ENCODE measurements around the gene CDH23. TPM values are rescaled to one million over a fixed set of nuclear protein-coding genes. Genes with fewer than 3 reads are reported as not detected.
A peak's percentile ranks its signal among the peaks of the same experiment; 100 is the strongest.

Gene CDH23
- total RNA-seq, 2 donors from 2014 or later: 28.5 to 58.7 TPM

DNA sequence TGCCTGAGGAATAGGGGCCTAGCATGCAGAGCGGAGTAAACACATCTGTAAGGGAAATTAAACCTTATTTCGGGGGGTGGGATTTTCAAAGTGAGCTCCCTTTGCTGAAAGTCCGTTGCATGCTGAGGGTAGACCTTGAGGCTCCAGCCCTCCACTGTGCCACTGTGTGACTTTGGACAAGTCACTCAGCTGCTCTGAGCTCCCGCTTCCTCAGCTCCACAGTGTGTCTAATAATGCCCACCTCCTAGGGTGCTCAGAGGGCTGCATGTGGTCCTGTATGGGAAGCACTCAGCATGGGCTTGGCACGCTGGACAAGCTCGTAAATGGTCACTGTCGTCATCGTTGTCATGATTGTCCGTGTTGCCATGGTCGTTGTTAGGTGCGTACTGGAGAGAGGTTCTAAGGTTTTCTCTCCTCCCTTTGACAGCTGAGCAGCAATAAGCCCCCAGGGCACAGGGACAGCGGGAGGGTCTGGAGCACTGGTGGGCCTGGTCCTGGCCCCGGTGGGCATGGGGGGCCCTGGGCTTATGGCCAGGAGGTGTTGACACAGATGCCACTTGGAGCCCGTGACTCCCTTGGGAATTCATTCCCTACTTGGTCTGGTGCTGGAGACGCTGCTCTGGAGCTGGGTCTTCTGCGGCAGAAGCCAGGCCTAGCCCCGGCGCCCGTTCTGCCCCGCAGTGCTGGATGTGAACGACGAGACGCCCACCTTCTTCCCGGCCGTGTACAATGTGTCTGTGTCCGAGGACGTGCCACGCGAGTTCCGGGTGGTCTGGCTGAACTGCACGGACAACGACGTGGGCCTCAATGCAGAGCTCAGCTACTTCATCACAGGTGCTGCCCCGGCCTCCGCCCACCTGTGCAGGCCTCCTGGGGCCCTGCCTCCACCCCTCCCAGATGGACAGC lies 309.7 kb downstream of the CDH23 start:
- no peak for DNase-seq
- Histone ChIP-seq H3K27me3 (no peaks in the 10 kb centered on the region), H3K27ac (no peak overlapping the region), H3K9me3 (no peaks in the 10 kb centered on the region), H3K4me3 (no peak overlapping the region), H3K4me1 (no peaks in the 10 kb centered on the region), H3K36me3 (replicated peaks in 1 of 2; ENCODE audit: insufficient read depth in 1 of 2, low read depth in 2 of 2) (no peaks in the 10 kb centered on the region)
- no peak for ATAC-seq
- intact Hi-C loops (cut with DNase I): no loop called here
- WGBS, 2 donors: 73 to 76% methylated on average over 28 to 35 of the region's 35 CpGs
- no peak for TF ChIP-seq POLR2A (IDR thresholded peaks at IDR 0.05)
- TF ChIP-seq, protein P1, sequence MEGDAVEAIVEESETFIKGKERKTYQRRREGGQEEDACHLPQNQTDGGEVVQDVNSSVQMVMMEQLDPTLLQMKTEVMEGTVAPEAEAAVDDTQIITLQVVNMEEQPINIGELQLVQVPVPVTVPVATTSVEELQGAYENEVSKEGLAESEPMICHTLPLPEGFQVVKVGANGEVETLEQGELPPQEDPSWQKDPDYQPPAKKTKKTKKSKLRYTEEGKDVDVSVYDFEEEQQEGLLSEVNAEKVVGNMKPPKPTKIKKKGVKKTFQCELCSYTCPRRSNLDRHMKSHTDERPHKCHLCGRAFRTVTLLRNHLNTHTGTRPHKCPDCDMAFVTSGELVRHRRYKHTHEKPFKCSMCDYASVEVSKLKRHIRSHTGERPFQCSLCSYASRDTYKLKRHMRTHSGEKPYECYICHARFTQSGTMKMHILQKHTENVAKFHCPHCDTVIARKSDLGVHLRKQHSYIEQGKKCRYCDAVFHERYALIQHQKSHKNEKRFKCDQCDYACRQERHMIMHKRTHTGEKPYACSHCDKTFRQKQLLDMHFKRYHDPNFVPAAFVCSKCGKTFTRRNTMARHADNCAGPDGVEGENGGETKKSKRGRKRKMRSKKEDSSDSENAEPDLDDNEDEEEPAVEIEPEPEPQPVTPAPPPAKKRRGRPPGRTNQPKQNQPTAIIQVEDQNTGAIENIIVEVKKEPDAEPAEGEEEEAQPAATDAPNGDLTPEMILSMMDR (IDR thresholded peaks at IDR 0.05): no peak

DNA sequence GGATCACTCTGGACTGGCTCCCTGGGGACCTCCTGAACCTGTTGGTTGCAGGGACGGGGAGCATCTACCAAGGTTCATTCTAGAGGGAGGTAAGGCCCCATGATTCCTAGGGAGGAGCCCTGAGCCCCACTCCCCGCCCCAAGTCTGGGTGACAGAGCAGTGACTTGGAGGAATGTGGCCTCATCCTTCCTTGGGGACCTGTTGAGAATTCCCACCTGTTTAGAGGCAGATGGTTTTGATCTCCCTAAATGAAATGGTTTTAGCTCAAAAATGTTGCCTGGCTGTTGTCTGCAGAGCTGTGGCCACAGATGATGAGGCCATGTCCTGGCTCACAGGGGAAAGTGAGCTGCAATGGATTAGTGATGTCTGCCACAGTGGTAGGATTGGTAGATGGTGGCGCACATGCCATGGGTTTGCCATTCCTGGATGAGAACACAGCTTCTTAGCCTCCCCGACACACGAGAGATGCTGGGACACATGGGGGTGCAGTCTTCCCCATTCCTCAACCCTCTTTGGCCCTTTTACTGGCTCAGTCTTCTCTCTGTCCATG lies 310.6 kb downstream of the CDH23 start:
- TF ChIP-seq, protein P1 (IDR thresholded peaks at IDR 0.05): no peak
- no peak for TF ChIP-seq POLR2A (IDR thresholded peaks at IDR 0.05)
- Histone ChIP-seq H3K9me3 (no peaks in the 10 kb centered on the region), H3K27me3 (no peaks in the 10 kb centered on the region), H3K36me3 (replicated peaks in 1 of 2; ENCODE audit: insufficient read depth in 1 of 2, low read depth in 2 of 2) (no peaks in the 10 kb centered on the region), H3K4me3 (no peak overlapping the region), H3K27ac (no peak overlapping the region), H3K4me1 (no peaks in the 10 kb centered on the region)
- intact Hi-C loops (cut with DNase I): no loop called here
- ATAC-seq: no peak
- no peak for DNase-seq
- WGBS, 2 donors: 59 to 87% methylated on average over 3 to 5 of the region's 5 CpGs

DNA sequence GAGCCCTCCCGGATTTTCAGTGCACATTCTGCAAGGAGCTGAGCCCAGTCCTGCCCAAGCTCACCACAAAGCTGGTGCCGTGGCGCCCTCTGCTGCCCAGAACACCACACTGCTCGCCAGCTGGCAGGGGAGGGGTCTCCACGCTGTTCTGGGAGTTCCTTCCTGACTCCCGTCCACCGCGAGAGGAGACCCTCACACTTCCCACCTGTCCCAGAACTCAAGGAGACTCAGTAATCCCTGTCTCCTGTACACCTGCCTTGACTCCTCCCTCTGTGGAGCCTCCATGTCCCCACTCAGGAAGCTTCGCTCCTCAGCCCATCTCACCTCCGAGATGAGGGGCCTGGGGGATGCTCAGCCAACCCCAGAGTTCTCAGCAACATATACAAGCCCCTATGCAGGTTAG lies 311.6 kb downstream of the CDH23 start:
- TF ChIP-seq POLR2A (IDR thresholded peaks at IDR 0.05): no peak
- TF ChIP-seq, protein P1 (IDR thresholded peaks at IDR 0.05): peak; percentile 11 to 67 (median 49)
- no peaks in the 10 kb centered on the region for H3K36me3 ChIP-seq (replicated peaks in 1 of 2; ENCODE audit: insufficient read depth in 1 of 2, low read depth in 2 of 2)
- ATAC-seq: no peak

DNA sequence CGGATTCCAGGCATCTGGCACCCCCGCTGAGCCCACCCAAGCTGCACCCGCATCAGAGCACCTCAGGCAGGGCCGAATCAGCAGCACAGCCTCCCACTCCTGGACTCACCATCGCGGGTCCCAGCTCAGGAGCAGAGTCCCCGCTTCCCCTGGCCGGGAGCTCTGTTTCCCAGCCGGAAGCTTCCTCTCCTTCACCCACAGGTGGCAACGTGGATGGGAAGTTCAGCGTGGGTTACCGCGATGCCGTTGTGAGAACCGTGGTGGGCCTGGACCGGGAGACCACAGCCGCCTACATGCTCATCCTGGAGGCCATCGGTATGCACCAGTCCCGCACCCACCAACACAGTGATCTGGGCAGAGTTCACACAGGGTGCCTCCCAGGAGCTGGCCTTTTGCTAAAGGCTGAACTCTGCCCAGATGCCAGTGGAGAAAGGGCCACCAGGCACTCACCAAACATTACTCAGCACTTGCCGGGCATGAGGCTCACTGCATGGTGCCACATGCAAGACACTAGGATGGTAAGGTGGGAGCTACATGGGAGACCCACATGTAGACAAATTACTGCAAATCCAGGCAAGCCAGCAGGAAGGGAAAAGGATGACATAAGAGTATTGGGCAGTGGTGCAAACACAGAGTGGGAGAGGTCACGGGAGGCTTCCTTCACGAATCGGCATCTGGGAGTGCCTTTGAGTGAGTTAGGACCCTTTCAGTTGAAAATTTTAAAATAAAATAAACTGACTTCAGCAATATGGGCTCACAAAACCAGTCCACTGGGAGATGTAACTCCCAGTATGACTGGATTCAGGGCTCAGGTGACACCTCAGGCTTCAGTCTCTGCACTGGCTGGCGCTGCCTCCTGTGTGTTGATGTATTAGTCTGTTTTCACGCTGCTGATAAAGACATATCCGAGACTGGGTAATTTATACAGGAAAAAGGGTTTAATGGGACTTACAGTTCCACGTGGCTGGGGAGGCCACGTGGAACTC lies 312.5 kb downstream of the CDH23 start:
- H3K36me3 ChIP-seq (replicated peaks in 1 of 2; ENCODE audit: insufficient read depth in 1 of 2, low read depth in 2 of 2): no peaks in the 10 kb centered on the region
- no peak for TF ChIP-seq POLR2A (IDR thresholded peaks at IDR 0.05)
- TF ChIP-seq, protein P1 (IDR thresholded peaks at IDR 0.05): no peak
- intact Hi-C loops (cut with DNase I): no loop called here
- no peaks in the 10 kb centered on the region for H3K27me3 ChIP-seq
- DNase-seq (no peak), ATAC-seq (no peak)
- no peak overlapping the region for H3K4me3 ChIP-seq
- WGBS, 2 donors: 55 to 59% methylated on average over 9 to 28 of the region's 28 CpGs
- no peaks in the 10 kb centered on the region for H3K9me3 ChIP-seq
- H3K4me1 ChIP-seq: peaks cover 11% of the 10 kb centered on the region
- no peak overlapping the region for H3K27ac ChIP-seq

More for the DNA sequence above, 311.6 kb downstream of the CDH23 start:
- WGBS, 2 donors: 13 to 37% methylated on average over 5 to 10 of the region's 10 CpGs
- no peaks in the 10 kb centered on the region for H3K27me3 ChIP-seq
- peaks cover 3% of the 10 kb centered on the region for H3K4me1 ChIP-seq
- DNase-seq: peak in 3 of 4 donors; percentile 34 to 45 (median 38)
- H3K4me3 ChIP-seq: no peak overlapping the region
- H3K9me3 ChIP-seq: no peaks in the 10 kb centered on the region
- H3K27ac ChIP-seq: no peak overlapping the region
- intact Hi-C loops (cut with DNase I): no loop called here
